Measurements from ENCODE around the gene OGFR.

- TF ChIP-seq, protein P1, sequence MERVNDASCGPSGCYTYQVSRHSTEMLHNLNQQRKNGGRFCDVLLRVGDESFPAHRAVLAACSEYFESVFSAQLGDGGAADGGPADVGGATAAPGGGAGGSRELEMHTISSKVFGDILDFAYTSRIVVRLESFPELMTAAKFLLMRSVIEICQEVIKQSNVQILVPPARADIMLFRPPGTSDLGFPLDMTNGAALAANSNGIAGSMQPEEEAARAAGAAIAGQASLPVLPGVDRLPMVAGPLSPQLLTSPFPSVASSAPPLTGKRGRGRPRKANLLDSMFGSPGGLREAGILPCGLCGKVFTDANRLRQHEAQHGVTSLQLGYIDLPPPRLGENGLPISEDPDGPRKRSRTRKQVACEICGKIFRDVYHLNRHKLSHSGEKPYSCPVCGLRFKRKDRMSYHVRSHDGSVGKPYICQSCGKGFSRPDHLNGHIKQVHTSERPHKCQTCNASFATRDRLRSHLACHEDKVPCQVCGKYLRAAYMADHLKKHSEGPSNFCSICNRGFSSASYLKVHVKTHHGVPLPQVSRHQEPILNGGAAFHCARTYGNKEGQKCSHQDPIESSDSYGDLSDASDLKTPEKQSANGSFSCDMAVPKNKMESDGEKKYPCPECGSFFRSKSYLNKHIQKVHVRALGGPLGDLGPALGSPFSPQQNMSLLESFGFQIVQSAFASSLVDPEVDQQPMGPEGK (CRISPR knock-in tag; IDR thresholded peaks at IDR 0.05; ENCODE audit: borderline replicate concordance): no peak
- no peak for TF ChIP-seq ISL1 (CRISPR knock-in tag; IDR thresholded peaks at IDR 0.05)
- no peak for TF ChIP-seq GLIS3 (CRISPR knock-in tag; IDR thresholded peaks at IDR 0.05)
- TF ChIP-seq ZFP30 (CRISPR knock-in tag; IDR thresholded peaks at IDR 0.05): no peak
- no peak for TF ChIP-seq BACH2 (CRISPR knock-in tag; IDR thresholded peaks at IDR 0.05; ENCODE audit: borderline replicate concordance)
- TF ChIP-seq PPARA (CRISPR knock-in tag; IDR thresholded peaks at IDR 0.05; ENCODE audit: borderline replicate concordance): no peak
Observed at GRCh38 chr20:62852841-62853240, 48.2 kb downstream of the OGFR start.

Data from SK-N-SH treated with all-trans-retinoic acid at 6 μM for 48 hours (cell line).